Fibroblast of skin of right biceps (primary cell): ENCODE data around the gene KMT2A.
"Not testable (repeated sequence)": the region's sequence is repeated elsewhere in the genome, so short reads cannot be mapped to it uniquely, and the experiment has no call there.

Experiments used
- DNase-seq: peaks from one replicate; pipeline ENCODE4 v3.0.0-alpha.2; 2013

Gene KMT2A

GRCh38 chr11:118536726-118537125 lies 100.4 kb downstream of the KMT2A start:
- no peak for DNase-seq

GRCh38 chr11:118537409-118537980 lies 101.2 kb downstream of the KMT2A start:
- no peak for DNase-seq

DNA sequence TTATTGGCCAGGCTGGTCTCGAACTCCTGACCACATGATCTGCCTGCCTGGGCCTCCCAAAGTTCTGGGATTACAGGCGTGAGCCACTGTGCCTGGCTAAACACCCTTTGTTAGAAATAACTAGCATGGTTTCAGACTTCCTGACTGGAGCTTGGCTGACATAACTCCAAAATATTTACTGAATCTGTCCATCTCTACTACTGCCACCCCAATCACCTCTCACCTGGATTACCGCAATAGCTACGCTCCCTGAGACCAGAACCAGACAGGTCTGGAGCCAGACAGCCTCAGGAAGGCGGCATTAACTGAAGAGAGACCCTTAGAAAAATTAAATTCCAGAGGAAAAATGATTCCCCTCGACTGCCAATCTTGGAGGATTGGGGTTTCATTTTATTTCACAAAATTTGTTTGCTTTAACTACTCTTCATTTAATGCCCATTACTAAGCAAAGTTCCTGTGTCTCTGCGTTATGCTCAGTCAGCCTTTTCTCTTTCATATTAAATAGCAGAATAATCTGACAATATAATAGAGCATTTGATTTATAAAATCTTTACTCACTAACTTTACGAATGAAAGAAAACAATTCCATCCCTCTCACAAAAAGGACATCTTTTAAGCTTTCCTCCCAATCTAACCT lies 107.8 kb downstream of the KMT2A start:
- no peak for DNase-seq

- no peak for DNase-seq
Measured at GRCh38 chr11:118544647-118545010, 108.3 kb downstream of the KMT2A start.

- no peak for DNase-seq
Measured at GRCh38 chr11:118545533-118545932, 109.2 kb downstream of the KMT2A start.

GRCh38 chr11:118547132-118547531 lies 110.8 kb downstream of the KMT2A start:
- no peak for DNase-seq

DNA sequence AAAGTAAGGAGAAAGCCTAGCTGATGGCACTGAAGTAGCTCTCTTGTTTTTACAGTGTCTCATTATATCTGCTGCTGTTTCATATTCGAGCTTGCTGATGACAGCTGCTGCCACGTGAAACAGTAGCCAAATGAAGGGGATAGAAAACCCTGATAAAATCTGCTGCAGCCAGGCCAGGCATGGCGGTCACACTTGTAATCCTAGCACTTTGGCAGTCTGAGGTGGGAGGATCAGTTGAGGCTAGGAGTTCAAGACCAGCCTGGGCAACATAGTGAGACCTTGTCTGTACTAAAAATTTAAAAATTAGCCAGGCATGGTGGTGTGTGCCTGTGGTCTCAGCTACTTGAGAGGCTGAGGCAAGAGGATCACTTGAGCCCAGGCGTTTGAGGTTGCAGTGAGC lies 116.0 kb downstream of the KMT2A start:
- no peak for DNase-seq

DNA sequence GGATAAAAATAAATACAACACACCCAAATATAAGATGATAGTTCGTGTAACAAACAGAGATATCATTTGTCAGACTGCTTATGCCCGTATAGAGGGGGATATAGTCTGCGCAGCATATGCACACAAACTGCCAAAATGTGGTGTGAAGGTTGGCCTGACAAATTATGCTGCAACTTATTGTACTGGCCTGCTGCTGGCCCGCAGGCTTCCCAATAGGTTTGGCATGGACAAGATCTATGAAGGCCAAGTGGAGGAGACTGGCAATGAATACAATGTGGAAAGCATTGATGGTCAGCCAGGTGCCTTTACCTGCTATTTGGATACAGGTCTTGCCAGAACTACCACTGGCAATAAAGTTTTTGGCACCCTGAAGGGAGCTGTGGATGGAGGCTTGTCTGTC lies 124.5 kb downstream of the KMT2A start:
- no peak for DNase-seq

DNA sequence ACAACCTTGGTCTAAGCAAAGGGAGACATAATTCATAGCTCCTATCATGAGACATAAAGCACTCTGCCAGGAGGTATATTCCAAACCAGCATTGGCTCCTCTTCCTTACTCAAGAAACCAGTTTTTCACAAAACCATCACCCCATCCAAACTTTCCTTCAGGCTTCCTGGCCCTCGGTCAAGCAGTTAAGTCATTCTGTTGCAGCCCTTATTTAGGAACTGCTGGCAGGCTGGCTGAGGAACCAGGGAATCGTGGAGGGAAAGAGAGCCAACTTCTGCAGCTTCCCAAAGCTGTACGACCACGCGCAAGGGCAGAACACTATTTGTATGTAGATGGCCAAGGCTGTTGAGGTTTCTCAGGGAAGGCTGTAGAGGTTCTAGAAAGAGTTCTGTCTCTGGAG lies 128.8 kb downstream of the KMT2A start:
- DNase-seq: peak; percentile 3

DNA sequence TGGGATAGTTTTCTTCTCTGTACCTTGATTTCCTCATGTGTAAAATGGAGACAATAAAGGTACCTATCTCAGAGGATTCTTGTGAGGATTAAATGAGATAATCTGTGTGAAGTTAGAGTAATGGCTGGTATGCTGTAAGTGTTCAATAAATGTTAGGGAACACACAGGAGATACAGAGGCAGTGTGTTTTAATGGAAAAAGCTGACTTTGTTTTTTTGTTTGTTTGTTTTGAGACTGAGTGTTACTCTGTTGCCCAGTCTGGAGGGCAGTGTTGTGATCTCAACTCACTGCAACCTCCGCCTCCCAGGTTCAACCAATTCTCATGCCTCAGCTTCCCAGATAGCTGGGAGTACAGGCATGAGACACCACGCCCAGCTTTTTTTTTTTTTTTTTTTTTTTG lies 133.4 kb downstream of the KMT2A start:
- DNase-seq: no peak

- no peak for DNase-seq
Measured at GRCh38 chr11:118570787-118571186, 134.5 kb downstream of the KMT2A start.

- not testable (repeated sequence) for DNase-seq
Measured at GRCh38 chr11:118571701-118572060, 135.4 kb downstream of the KMT2A start.

GRCh38 chr11:118572061-118572980 lies 136.0 kb downstream of the KMT2A start, which contains the start of gene ARCN1:
Gene ARCN1 (plus strand): TSS chr11:118572409. CDS start chr11:118572548, 139 bp downstream.
- peak; percentile 82 for DNase-seq

DNA sequence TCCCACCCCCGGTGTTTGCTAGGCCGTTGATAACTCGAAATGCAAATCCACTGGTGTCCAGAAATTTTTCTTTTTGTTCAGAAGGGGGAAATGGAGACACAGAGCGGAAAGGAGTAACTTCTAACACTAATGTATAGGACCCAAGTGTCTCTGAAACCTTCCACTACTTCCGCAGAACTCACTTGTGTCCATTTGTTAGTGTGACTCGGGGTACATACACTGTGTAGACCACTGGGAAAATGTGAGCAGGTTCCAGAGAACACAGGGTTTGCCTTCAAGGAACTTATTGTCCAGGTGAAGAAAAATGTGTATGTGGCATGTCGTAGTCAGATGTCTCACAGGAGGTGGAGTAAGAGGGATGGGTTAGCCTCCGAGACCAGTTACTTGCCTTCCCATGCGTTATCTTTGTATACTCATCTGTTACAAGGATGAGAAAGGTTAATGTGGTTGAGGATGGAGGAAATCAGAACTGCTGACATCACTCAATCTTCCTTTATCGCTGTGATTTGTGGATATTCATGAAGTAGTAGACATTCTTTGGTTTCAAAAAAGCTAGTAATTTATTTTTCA lies 136.8 kb downstream of the KMT2A start:
- DNase-seq: peak; percentile 65

- no peak for DNase-seq
Measured at GRCh38 chr11:118574636-118575035, 138.3 kb downstream of the KMT2A start.
